ENCODE measurements around the gene RPAP2.

Gene RPAP2

DNA sequence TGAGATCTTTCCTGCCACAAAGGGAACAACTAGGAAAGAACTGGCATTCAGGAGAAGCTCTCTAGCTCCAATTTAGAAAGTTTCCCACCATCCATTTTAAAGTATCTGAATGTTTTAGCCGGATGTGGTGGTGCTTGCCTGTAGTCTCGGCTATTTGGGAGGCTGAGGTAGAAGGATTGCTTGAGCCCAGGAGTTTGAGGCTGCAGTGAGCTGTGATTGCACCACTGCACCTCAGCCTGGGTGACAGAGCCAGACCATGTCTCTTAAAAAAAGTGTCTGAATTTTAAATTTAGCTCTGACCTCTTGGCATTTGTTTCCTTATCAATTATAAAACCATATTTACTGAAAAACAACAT is 67.2 kb downstream of the RPAP2 start:
- no peak overlapping the region for H3K27ac ChIP-seq (ENCODE audit: extremely low read depth, low read depth, low read length)
- H3K36me3 ChIP-seq (ENCODE audit: control insufficient read depth in 2 of 2, insufficient read depth in 1 of 2, low read length in 2 of 2): peaks cover 6 to 24% of the 10 kb centered on the region in 2 experiments; a peak in 2 of 3 replicates
- no peaks in the 10 kb centered on the region for H3K9me3 ChIP-seq (ENCODE audit: control insufficient read depth, insufficient read depth, low read depth, low read length)
- CTCF ChIA-PET: interaction anchor here (0.6 to 1.4 kb wide), 3 partner anchors 14 to 75 kb away, joined by 3 read pairs; no protein-coding TSS in a partner anchor
- no peaks in the 10 kb centered on the region for H3K4me1 ChIP-seq (ENCODE audit: control insufficient read depth, insufficient read depth, low read length)
- no peak overlapping the region for H3K4me3 ChIP-seq (ENCODE audit: low read depth, low read length)
- no peak for TF ChIP-seq OSR2 (tag by site-specific recombination; IDR thresholded peaks at IDR 0.05)
- TF ChIP-seq ZNF350 (tag by site-specific recombination; IDR thresholded peaks at IDR 0.05): no peak
- TF ChIP-seq, protein P1, sequence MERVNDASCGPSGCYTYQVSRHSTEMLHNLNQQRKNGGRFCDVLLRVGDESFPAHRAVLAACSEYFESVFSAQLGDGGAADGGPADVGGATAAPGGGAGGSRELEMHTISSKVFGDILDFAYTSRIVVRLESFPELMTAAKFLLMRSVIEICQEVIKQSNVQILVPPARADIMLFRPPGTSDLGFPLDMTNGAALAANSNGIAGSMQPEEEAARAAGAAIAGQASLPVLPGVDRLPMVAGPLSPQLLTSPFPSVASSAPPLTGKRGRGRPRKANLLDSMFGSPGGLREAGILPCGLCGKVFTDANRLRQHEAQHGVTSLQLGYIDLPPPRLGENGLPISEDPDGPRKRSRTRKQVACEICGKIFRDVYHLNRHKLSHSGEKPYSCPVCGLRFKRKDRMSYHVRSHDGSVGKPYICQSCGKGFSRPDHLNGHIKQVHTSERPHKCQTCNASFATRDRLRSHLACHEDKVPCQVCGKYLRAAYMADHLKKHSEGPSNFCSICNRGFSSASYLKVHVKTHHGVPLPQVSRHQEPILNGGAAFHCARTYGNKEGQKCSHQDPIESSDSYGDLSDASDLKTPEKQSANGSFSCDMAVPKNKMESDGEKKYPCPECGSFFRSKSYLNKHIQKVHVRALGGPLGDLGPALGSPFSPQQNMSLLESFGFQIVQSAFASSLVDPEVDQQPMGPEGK (tag by site-specific recombination; IDR thresholded peaks at IDR 0.05): no peak
- TF ChIP-seq ZNF366 (tag by site-specific recombination; conservative IDR thresholded peaks at IDR 0.05): no peak
- no peak for TF ChIP-seq ZNF654 (tag by site-specific recombination; IDR thresholded peaks at IDR 0.05; ENCODE audit: low read depth)
- no peak for TF ChIP-seq ZNF660 (tag by site-specific recombination; IDR thresholded peaks at IDR 0.05)
- no peak for TF ChIP-seq KLF8 (tag by site-specific recombination; IDR thresholded peaks at IDR 0.05)
- TF ChIP-seq GLI4 (tag by site-specific recombination; IDR thresholded peaks at IDR 0.05): no peak
- TF ChIP-seq ZNF560 (tag by site-specific recombination; IDR thresholded peaks at IDR 0.05; ENCODE audit: borderline replicate concordance): no peak
- TF ChIP-seq, protein P2, sequence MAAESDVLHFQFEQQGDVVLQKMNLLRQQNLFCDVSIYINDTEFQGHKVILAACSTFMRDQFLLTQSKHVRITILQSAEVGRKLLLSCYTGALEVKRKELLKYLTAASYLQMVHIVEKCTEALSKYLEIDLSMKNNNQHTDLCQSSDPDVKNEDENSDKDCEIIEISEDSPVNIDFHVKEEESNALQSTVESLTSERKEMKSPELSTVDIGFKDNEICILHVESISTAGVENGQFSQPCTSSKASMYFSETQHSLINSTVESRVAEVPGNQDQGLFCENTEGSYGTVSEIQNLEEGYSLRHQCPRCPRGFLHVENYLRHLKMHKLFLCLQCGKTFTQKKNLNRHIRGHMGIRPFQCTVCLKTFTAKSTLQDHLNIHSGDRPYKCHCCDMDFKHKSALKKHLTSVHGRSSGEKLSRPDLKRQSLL (tag by site-specific recombination; IDR thresholded peaks at IDR 0.05): no peak
- TF ChIP-seq ZNF184 (tag by site-specific recombination; IDR thresholded peaks at IDR 0.05): no peak
- no peak for TF ChIP-seq ZBTB21 (tag by site-specific recombination; IDR thresholded peaks at IDR 0.05)
- TF ChIP-seq MYNN (tag by site-specific recombination; IDR thresholded peaks at IDR 0.05; ENCODE audit: borderline replicate concordance): no peak
- no peak for TF ChIP-seq BCL11A (tag by site-specific recombination; IDR thresholded peaks at IDR 0.05; ENCODE audit: low read depth)
- TF ChIP-seq MEIS1 (CRISPR knock-in tag; IDR thresholded peaks at IDR 0.05; ENCODE audit: borderline replicate concordance): no peak
- TF ChIP-seq SP7 (tag by site-specific recombination; IDR thresholded peaks at IDR 0.05): no peak
- POLR2A ChIA-PET: no interaction called here

DNA sequence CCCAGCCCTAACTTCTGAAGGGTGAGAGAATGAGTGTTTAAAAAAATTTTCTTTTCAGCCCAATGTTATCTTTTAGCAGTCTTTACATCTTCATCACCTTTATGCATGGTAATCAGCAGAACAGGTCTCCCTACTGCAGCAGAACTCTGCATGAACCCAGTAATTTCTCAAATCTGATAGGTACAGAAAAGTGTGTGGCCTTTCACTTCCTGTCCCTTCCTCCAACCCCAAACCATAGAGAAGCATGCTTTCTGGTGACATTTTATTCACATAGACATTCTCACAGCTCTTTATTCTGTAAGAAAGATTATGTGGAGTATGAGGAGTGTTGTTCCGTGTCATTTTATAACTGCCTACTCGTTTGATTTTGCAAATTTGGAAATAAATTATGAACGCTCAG is 68.6 kb downstream of the RPAP2 start:
- CTCF ChIA-PET: interaction anchor here (0.6 to 1.0 kb wide), 2 partner anchors 9 to 12 kb away, joined by 4 to 6 read pairs; no protein-coding TSS in a partner anchor
- Histone ChIP-seq H3K27ac (ENCODE audit: extremely low read depth, low read depth, low read length) (no peak overlapping the region), H3K4me3 (ENCODE audit: low read depth, low read length) (no peak overlapping the region), H3K4me1 (ENCODE audit: control insufficient read depth, insufficient read depth, low read length) (no peaks in the 10 kb centered on the region), H3K36me3 (ENCODE audit: control insufficient read depth in 2 of 2, insufficient read depth in 1 of 2, low read length in 2 of 2) (peaks cover 6 to 25% of the 10 kb centered on the region in 2 experiments; a peak in 2 of 3 replicates), H3K9me3 (ENCODE audit: control insufficient read depth, insufficient read depth, low read depth, low read length) (no peaks in the 10 kb centered on the region)
- POLR2A ChIA-PET: no interaction called here
- TF ChIP-seq, protein P3, sequence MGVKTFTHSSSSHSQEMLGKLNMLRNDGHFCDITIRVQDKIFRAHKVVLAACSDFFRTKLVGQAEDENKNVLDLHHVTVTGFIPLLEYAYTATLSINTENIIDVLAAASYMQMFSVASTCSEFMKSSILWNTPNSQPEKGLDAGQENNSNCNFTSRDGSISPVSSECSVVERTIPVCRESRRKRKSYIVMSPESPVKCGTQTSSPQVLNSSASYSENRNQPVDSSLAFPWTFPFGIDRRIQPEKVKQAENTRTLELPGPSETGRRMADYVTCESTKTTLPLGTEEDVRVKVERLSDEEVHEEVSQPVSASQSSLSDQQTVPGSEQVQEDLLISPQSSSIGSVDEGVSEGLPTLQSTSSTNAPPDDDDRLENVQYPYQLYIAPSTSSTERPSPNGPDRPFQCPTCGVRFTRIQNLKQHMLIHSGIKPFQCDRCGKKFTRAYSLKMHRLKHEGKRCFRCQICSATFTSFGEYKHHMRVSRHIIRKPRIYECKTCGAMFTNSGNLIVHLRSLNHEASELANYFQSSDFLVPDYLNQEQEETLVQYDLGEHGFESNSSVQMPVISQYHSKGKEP (tag by site-specific recombination; IDR thresholded peaks at IDR 0.05): no peak
- TF ChIP-seq ZNF311 (tag by site-specific recombination; IDR thresholded peaks at IDR 0.05; ENCODE audit: borderline replicate concordance): no peak
- TF ChIP-seq IKZF3 (tag by site-specific recombination; IDR thresholded peaks at IDR 0.05): no peak

Measured in HEK293 (cell line).